OCI-LY3 (cell line): ENCODE measurements around the gene PDE8A.

Source experiments
- H2AFZ ChIP-seq: fragments of 200-600, 300-600 bp; shearing (Covaris generic); 2 replicates; pipeline ENCODE4 v1.6.0; 2014; ENCODE audit warnings: antibody characterized with exemption, low read depth, low read length
- H3K27ac ChIP-seq: fragments of 200-600, 300-600 bp; sonication (generic); 2 replicates; pipeline ENCODE4 v1.5.1; 2014; ENCODE audit warnings: mild to moderate bottlenecking, low read length, moderate library complexity, mixed read lengths
- H3K27me3 ChIP-seq: fragments of 200-600, 300-600 bp; sonication (generic); 2 replicates; pipeline ENCODE4 v1.6.1; 2014; ENCODE audit warnings: low read depth, low read length, mixed read lengths
- H3K36me3 ChIP-seq: fragments of 200-600, 300-600 bp; sonication (generic); replicated peaks from 2 replicates; pipeline ENCODE3; 2014; ENCODE audit warnings: low read depth, low read length, mixed read lengths
- H3K4me1 ChIP-seq: fragments of 300-600, 200-600 bp; sonication (generic); 2 replicates; pipeline ENCODE4 v1.6.1; 2014; ENCODE audit warnings: low read length, mixed read lengths
- H3K4me2 ChIP-seq: fragments of 200-600, 300-600 bp; sonication (generic); 2 replicates; pipeline ENCODE4 v1.6.1; 2014; ENCODE audit warnings: low read length, mixed read lengths
- H3K4me3 ChIP-seq: fragments of 300-600, 200-600 bp; sonication (generic); 2 replicates; pipeline ENCODE4 v1.5.1; 2014; ENCODE audit warnings: antibody characterized with exemption, mild to moderate bottlenecking, low read length, moderate library complexity
- H3K79me2 ChIP-seq: fragments of 300-600, 200-600 bp; shearing (Covaris generic); 2 replicates; pipeline ENCODE4 v1.6.1; 2014; ENCODE audit warnings: mild to moderate bottlenecking, low read length, mixed read lengths
- H3K9ac ChIP-seq: fragments of 300-600, 200-600 bp; shearing (Covaris generic); 2 replicates; pipeline ENCODE4 v1.6.0; 2014; ENCODE audit warnings: mild to moderate bottlenecking, low read length, moderate library complexity
- H3K9me3 ChIP-seq: fragments of 200-600, 300-600 bp; shearing (Covaris generic); 2 replicates; pipeline ENCODE4 v1.6.1; 2014; ENCODE audit warnings: low read length, mixed read lengths; ENCODE audit not compliant: insufficient read depth
- H4K20me1 ChIP-seq: fragments of 200-600, 300-600 bp; sonication (generic); 2 replicates; pipeline ENCODE4 v1.6.1; 2016; ENCODE audit warnings: low read length, mixed read lengths; ENCODE audit not compliant: insufficient read depth
- CTCF ChIP-seq: fragments of 200-600, 300-600 bp; sonication (generic); IDR thresholded peaks from 2 replicates; pipeline ENCODE4 v1.5.1; 2014; ENCODE audit warnings: antibody characterized with exemption, low read length, low read depth
- EZH2phosphoT487 ChIP-seq: fragments of 200-600 bp; shearing (Covaris generic); IDR thresholded peaks from 2 replicates; pipeline ENCODE4 v1.6.1; 2018; ENCODE audit warnings: antibody characterized with exemption, mixed run types, low read depth

The PDE8A gene

GRCh38 chr15:85151861-85152260 lies 170.2 kb downstream of the PDE8A start:
- H3K27ac ChIP-seq = no peak overlapping the region
- H2AFZ ChIP-seq = no peak overlapping the region
- TF ChIP-seq EZH2phosphoT487 (no peak), CTCF (no peak)
- no peaks in the 10 kb centered on the region for H3K9me3 ChIP-seq
- no peaks in the 10 kb centered on the region for H4K20me1 ChIP-seq
- no peaks in the 10 kb centered on the region for H3K4me1 ChIP-seq
- no peak overlapping the region for H3K4me3 ChIP-seq
- H3K36me3 ChIP-seq = no peaks in the 10 kb centered on the region
- no peak overlapping the region for H3K9ac ChIP-seq
- no peaks in the 10 kb centered on the region for H3K79me2 ChIP-seq
- H3K4me2 ChIP-seq = no peak overlapping the region
- H3K27me3 ChIP-seq = peaks cover 14% of the 10 kb centered on the region; the same call in 1 of the 2 replicates

- TF ChIP-seq EZH2phosphoT487 (no peak), CTCF (no peak)
- no peaks in the 10 kb centered on the region for H3K79me2 ChIP-seq
- H3K9me3 ChIP-seq = no peaks in the 10 kb centered on the region
Measured at GRCh38 chr15:85154061-85154460, 172.4 kb downstream of the PDE8A start.

GRCh38 chr15:85155360-85155759 lies 173.7 kb downstream of the PDE8A start:
- Histone ChIP-seq H3K9me3 (no peaks in the 10 kb centered on the region), H3K4me1 (no peaks in the 10 kb centered on the region), H3K4me2 (no peak overlapping the region), H3K27me3 (peaks cover 5% of the 10 kb centered on the region; the same call in 1 of the 2 replicates), H3K9ac (no peak overlapping the region), H3K27ac (no peak overlapping the region), H3K4me3 (no peak overlapping the region), H3K36me3 (no peaks in the 10 kb centered on the region), H4K20me1 (no peaks in the 10 kb centered on the region), H3K79me2 (no peaks in the 10 kb centered on the region), H2AFZ (no peak overlapping the region)
- TF ChIP-seq CTCF (no peak), EZH2phosphoT487 (no peak)

More at GRCh38 chr15:85154061-85154460, 172.4 kb downstream of the PDE8A start:
- no peaks in the 10 kb centered on the region for H4K20me1 ChIP-seq
- H3K4me2 ChIP-seq = no peak overlapping the region
- peaks cover 10% of the 10 kb centered on the region; the same call in 1 of the 2 replicates for H3K27me3 ChIP-seq
- H2AFZ ChIP-seq = no peak overlapping the region
- H3K9ac ChIP-seq = no peak overlapping the region
- no peak overlapping the region for H3K4me3 ChIP-seq
- no peaks in the 10 kb centered on the region for H3K36me3 ChIP-seq
- no peaks in the 10 kb centered on the region for H3K4me1 ChIP-seq
- H3K27ac ChIP-seq = no peak overlapping the region

- H3K79me2 ChIP-seq = no peaks in the 10 kb centered on the region
- H2AFZ ChIP-seq = no peak overlapping the region
- no peak overlapping the region for H3K9ac ChIP-seq
Measured at GRCh38 chr15:85155857-85156256, 174.2 kb downstream of the PDE8A start.

More at GRCh38 chr15:85155857-85156256, 174.2 kb downstream of the PDE8A start:
- no peak overlapping the region for H3K4me2 ChIP-seq
- H3K4me1 ChIP-seq = no peaks in the 10 kb centered on the region
- H3K27ac ChIP-seq = no peak overlapping the region
- H3K36me3 ChIP-seq = no peaks in the 10 kb centered on the region
- H3K27me3 ChIP-seq = peaks cover 5% of the 10 kb centered on the region; the same call in 1 of the 2 replicates
- H3K9me3 ChIP-seq = no peaks in the 10 kb centered on the region
- no peak overlapping the region for H3K4me3 ChIP-seq
- TF ChIP-seq CTCF (no peak), EZH2phosphoT487 (no peak)
- no peaks in the 10 kb centered on the region for H4K20me1 ChIP-seq
